ENCODE data around the gene ABCG1.

- no peak for TF ChIP-seq CTCF (conservative IDR thresholded peaks at IDR 0.05)
- TF ChIP-seq EZH2 (IDR thresholded peaks at IDR 0.05; ENCODE audit: low read depth) = no peak
These were observed 125.7 kb downstream of the ABCG1 start for GRCh38 chr21:42344631-42345030.
